GM18873 (cell line): ENCODE data around the gene RNF141.

Experiments used
- ATAC-seq: cut with Tn5 transposase; IDR thresholded peaks from one replicate; pipeline ENCODE4 v1.9.1; 2021; ENCODE audit warnings: mild to moderate bottlenecking, moderate library complexity, moderate number of reproducible peaks; ENCODE audit not compliant: unreplicated experiment, low FRiP score

The RNF141 gene

GRCh38 chr11:10485646-10486045 lies 55.3 kb downstream of the RNF141 start:
- ATAC-seq: no peak

GRCh38 chr11:10484461-10485180 lies 56.4 kb downstream of the RNF141 start:
- no peak for ATAC-seq

GRCh38 chr11:10483584-10483983 lies 57.4 kb downstream of the RNF141 start:
- ATAC-seq: no peak

- ATAC-seq: no peak
Observed at GRCh38 chr11:10483174-10483573, 57.8 kb downstream of the RNF141 start.

- ATAC-seq: no peak
Observed at GRCh38 chr11:10481560-10482349, 59.2 kb downstream of the RNF141 start.

GRCh38 chr11:10480760-10481159 lies 60.2 kb downstream of the RNF141 start:
- ATAC-seq: no peak

- ATAC-seq: no peak
Observed at GRCh38 chr11:10480026-10480425, 61.0 kb downstream of the RNF141 start.

GRCh38 chr11:10478574-10479550 lies 62.1 kb downstream of the RNF141 start:
- ATAC-seq: no peak

- no peak for ATAC-seq
Observed at GRCh38 chr11:10478066-10478465, 62.9 kb downstream of the RNF141 start.

- no peak for ATAC-seq
Observed at GRCh38 chr11:10477690-10478046, 63.3 kb downstream of the RNF141 start.

GRCh38 chr11:10476927-10477689 lies 63.9 kb downstream of the RNF141 start:
- ATAC-seq: no peak

- ATAC-seq: no peak
Observed at GRCh38 chr11:10476342-10476741, 64.6 kb downstream of the RNF141 start.

GRCh38 chr11:10474551-10474950 lies 66.4 kb downstream of the RNF141 start:
- no peak for ATAC-seq

GRCh38 chr11:10473371-10473770 lies 67.6 kb downstream of the RNF141 start:
- no peak for ATAC-seq

- no peak for ATAC-seq
Observed at GRCh38 chr11:10462746-10463300, 78.2 kb downstream of the RNF141 start.
